HepG2 (cell line): ENCODE measurements around the gene FBXL20. TPM values are rescaled to one million over a fixed set of nuclear protein-coding genes. Genes with fewer than 3 reads are reported as not detected.

Experiments
- ATAC-seq: fragments of 200-7000 bp; cut with Tn5 transposase; 3 replicates; pipeline ENCODE4 v1.9.1; 2020; ENCODE audit warnings: mild to moderate bottlenecking, moderate library complexity
- BruUV-seq: library from RNA; stranded (reverse); fragments of 400-500 nt; replicated peaks from 2 replicates; lab custom pipeline; 2021; lab: Mats Ljungman, UMichigan
- CTCF ChIA-PET: fragments of 300-600 bp; formaldehyde crosslinking; extraction: SDS; loops from one replicate; lab custom pipeline; 2021; ENCODE audit warnings: low total read pairs, inconsistent platforms, low intra/inter-chr PET ratio; lab: Yijun Ruan, JAX
- POLR2A ChIA-PET: fragments of 350-600 bp; sonication (Branson Sonifier 250); formaldehyde crosslinking; loops from one replicate; lab custom pipeline; 2020; ENCODE audit warnings: antibody characterized with exemption, inconsistent platforms; lab: Yijun Ruan, JAX
- DNase-seq: peaks from one replicate; pipeline ENCODE4 v3.0.0-alpha.2; 2015; ENCODE audit warnings: low spot score
- FAIRE-seq: peaks from 3 replicates; lab custom pipeline; 2011; peaks lifted over from hg19 to GRCh38; lab: Jason Lieb, UNC
- H2AFZ ChIP-seq: one replicate; pipeline ENCODE4 v1.6.1; 2011; ENCODE audit warnings: low read length, inconsistent platforms
- H3K27ac ChIP-seq: fragments of 300-600 bp; 3 replicates; pipeline ENCODE4 v1.8.0; 2011; ENCODE audit warnings: mixed run types, mild to moderate bottlenecking, mixed read lengths, low read length, inconsistent platforms; ENCODE audit not compliant: insufficient read depth; ENCODE audit errors: extremely low read length
- H3K27me3 ChIP-seq, 2 experiments: fragments of 200-600 bp in 1 of 2; 2 replicates in 1 of 2; 3 replicates in 1 of 2; pipeline versions ENCODE4 v1.6.0 to v1.8.0; 2011; ENCODE audit warnings: low read length in 2 of 2, mild to moderate bottlenecking in 2 of 2, moderate library complexity in 2 of 2, inconsistent platforms in 1 of 2; ENCODE audit not compliant: insufficient read depth in 2 of 2, control insufficient read depth in 1 of 2
- H3K36me3 ChIP-seq, 2 experiments: fragments of 200-600 bp in 1 of 2; replicated peaks in 1 of 2; 2 replicates in 1 of 2; 3 replicates in 1 of 2; pipeline versions ENCODE4 v1.5.1 to v1.8.0; 2011; ENCODE audit warnings: low read length in 2 of 2, inconsistent platforms in 1 of 2; ENCODE audit not compliant: insufficient read depth in 2 of 2, control insufficient read depth in 1 of 2
- H3K4me1 ChIP-seq: 2 replicates; pipeline ENCODE4 v1.5.1; 2012; ENCODE audit warnings: low read length, inconsistent platforms; ENCODE audit not compliant: insufficient read depth
- H3K4me2 ChIP-seq: 2 replicates; pipeline ENCODE4 v1.6.0; 2011; ENCODE audit warnings: low read depth, low read length, inconsistent platforms
- H3K4me3 ChIP-seq, 3 experiments: fragments of 200-600 bp in 1 of 3; sonication (generic), shearing (Covaris generic) in 1 of 3; replicated peaks in 1 of 3; 2 replicates each; pipeline ENCODE4 v1.5.1; 2011 to 2016; ENCODE audit warnings: low read length in 3 of 3, inconsistent platforms in 2 of 3, low read depth in 2 of 3, mild to moderate bottlenecking in 2 of 3, control low read depth in 1 of 3, mixed read lengths in 1 of 3; ENCODE audit not compliant: insufficient read depth in 1 of 3
- H3K79me2 ChIP-seq: one replicate; pipeline ENCODE4 v1.6.1; 2011; ENCODE audit warnings: low read length, inconsistent platforms; ENCODE audit not compliant: insufficient read depth
- H3K9ac ChIP-seq: 2 replicates; pipeline ENCODE4 v1.6.0; 2011; ENCODE audit warnings: mild to moderate bottlenecking, low read depth, low read length, inconsistent platforms; ENCODE audit not compliant: insufficient read depth
- H3K9me3 ChIP-seq: 2 replicates; pipeline ENCODE4 v1.5.1; 2012; ENCODE audit warnings: mild to moderate bottlenecking, low read length
- H4K20me1 ChIP-seq: 2 replicates; pipeline ENCODE4 v1.6.0; 2011; ENCODE audit warnings: inconsistent platforms, mild to moderate bottlenecking, low read length, moderate library complexity; ENCODE audit not compliant: insufficient read depth
- MTERF4 ChIP-seq: sonication (generic); formaldehyde crosslinking; IDR thresholded peaks from 2 replicates; pipeline ENCODE4 v1.8.0; 2023; ENCODE audit warnings: mild to moderate bottlenecking, missing genetic modification reagents
- TAF1 ChIP-seq: sonication (generic); formaldehyde crosslinking; IDR thresholded peaks from 2 replicates; pipeline ENCODE4 v1.4.0; 2020; ENCODE audit warnings: missing genetic modification reagents
- WGBS: methylation state at CpG from one replicate; pipeline ENCODE4 v1.1.6; 2017; ENCODE audit warnings: low lambda C conversion rate; 5-methylcytosine and 5-hydroxymethylcytosine counted together
- in situ Hi-C: cut with HindIII; loops from 2 replicates; pipeline ENCODE4 v1.10.0; 2017; ENCODE audit warnings: low pct_unique_long_range_greater_than_20kb; ENCODE audit not compliant: extremely low pct_ligation_motif_present
- intact Hi-C: fragments of 100-400 bp; cut with micrococcal nuclease; formaldehyde crosslinking; loops from one replicate; pipeline ENCODE4 v1.10.0; 2022; ENCODE audit not compliant: unreplicated experiment
- polyA plus RNA-seq, 8 experiments: library from polyadenylated mRNA; depleted of rRNA in 3 of 8; stranded (reverse) in 7 of 8; unstranded in 1 of 8; fragments of >200 nt; fragmentation: Illumina TruSeq in 4 of 8; extraction: Trizol in 4 of 8; gene quantifications; 2 replicates each; pipeline versions ENCODE4 v1.2.1 to v1.2.3, GENCODE V29; 2011 to 2016; ENCODE audit warnings: low read depth in 4 of 8, missing spikeins in 1 of 8, mixed read lengths in 1 of 8; ENCODE audit not compliant: insufficient read depth in 1 of 8
- total RNA-seq, 5 experiments: library from RNA; depleted of rRNA; stranded (reverse); fragments of >200 nt; fragmentation: Illumina TruSeq; extraction: Trizol; gene quantifications; 2 replicates each; pipeline ENCODE4 v1.2.3, GENCODE V29; 2016; ENCODE audit warnings: low read depth in 1 of 5

Gene FBXL20
- total and polyA plus RNA-seq, 2 of the 13 experiments (the other 11 are each of a cell fraction or from before 2014, with no cell fraction given): 10.2 to 10.3 TPM

GRCh38 chr17:39204245-39204644, 197.2 kb downstream of the FBXL20 start:
- H3K4me2 ChIP-seq: no peak overlapping the region
- no peak overlapping the region for H3K4me3 ChIP-seq
- H3K9ac ChIP-seq: no peak overlapping the region
- FAIRE-seq (no peak), ATAC-seq (no peak), DNase-seq (no peak)
- no peak overlapping the region for H3K27ac ChIP-seq
- H3K9me3 ChIP-seq: no peaks in the 10 kb centered on the region
- peaks cover 23% of the 10 kb centered on the region for H4K20me1 ChIP-seq
- ChIA-PET CTCF (no interaction called here), POLR2A (interaction anchor here (0.8 kb wide), 1 partner anchor 41 kb away, joined by 3 read pairs; no protein-coding TSS in a partner anchor)
- peaks cover 5 to 14% of the 10 kb centered on the region in 2 experiments; a peak in 4 of 5 replicates for H3K27me3 ChIP-seq
- H3K79me2 ChIP-seq: peaks cover 23% of the 10 kb centered on the region
- peaks cover 25% of the 10 kb centered on the region for H3K4me1 ChIP-seq
- TF ChIP-seq TAF1 (no peak), MTERF4 (CRISPR knock-in tag) (0 out of 2 replicates have a peak, but pooled peaks have one; percentile 22)
- intact Hi-C loops: no loop called here
- no TSS peak for BruUV-seq
- no peak overlapping the region for H2AFZ ChIP-seq
- over 99% methylated on average over 8 of the region's 8 CpGs for WGBS
- peaks cover 26 to 35% of the 10 kb centered on the region in 2 experiments for H3K36me3 ChIP-seq
- in situ Hi-C loops: no loop called here

Other genes starting within 250 kb of the FBXL20 start
- not detected in 2 replicates for gene PLXDC1, start 250.0 kb downstream of the FBXL20 start, total RNA-seq (2016; rRNA removed; fragmentation: Illumina TruSeq; extraction: Trizol)
- not detected in 2 replicates for gene PLXDC1, start 250.0 kb downstream of the FBXL20 start, polyA plus RNA-seq (2011; rRNA removed)
- not detected in 2 replicates for gene ARL5C, start 235.5 kb downstream of the FBXL20 start, total RNA-seq (2016; rRNA removed; fragmentation: Illumina TruSeq; extraction: Trizol)
- not detected in 2 replicates for gene ARL5C, start 235.5 kb downstream of the FBXL20 start, polyA plus RNA-seq (2011; rRNA removed)
- 0.60 and 0.75 TPM in 2 replicates for gene CACNB1, start 204.0 kb downstream of the FBXL20 start, total RNA-seq (2016; rRNA removed; fragmentation: Illumina TruSeq; extraction: Trizol)
- 1.5 and 2.9 TPM in 2 replicates for gene CACNB1, start 204.0 kb downstream of the FBXL20 start, polyA plus RNA-seq (2011; rRNA removed)
- 2,768 and 3,257 TPM in 2 replicates for gene RPL19, start 201.3 kb downstream of the FBXL20 start, total RNA-seq (2016; rRNA removed; fragmentation: Illumina TruSeq; extraction: Trizol)
- 2,522 and 2,554 TPM in 2 replicates for gene RPL19, start 201.3 kb downstream of the FBXL20 start, polyA plus RNA-seq (2011; rRNA removed)
- not detected in 2 replicates for gene STAC2, start 175.7 kb downstream of the FBXL20 start, total RNA-seq (2016; rRNA removed; fragmentation: Illumina TruSeq; extraction: Trizol)
- not detected in 2 replicates for gene STAC2, start 175.7 kb downstream of the FBXL20 start, polyA plus RNA-seq (2011; rRNA removed)
- 37.5 and 60.9 TPM in 2 replicates for gene MED1, start 49.6 kb upstream of the FBXL20 start, total RNA-seq (2016; rRNA removed; fragmentation: Illumina TruSeq; extraction: Trizol)
- gene MED1, start 49.6 kb upstream of the FBXL20 start, polyA plus RNA-seq (2011; rRNA removed): 35.1 and 40.1 TPM in 2 replicates
- 88.6 and 95.9 TPM in 2 replicates for gene CDK12, start 59.9 kb upstream of the FBXL20 start, total RNA-seq (2016; rRNA removed; fragmentation: Illumina TruSeq; extraction: Trizol)
- gene CDK12, start 59.9 kb upstream of the FBXL20 start, polyA plus RNA-seq (2011; rRNA removed): 24.0 and 26.0 TPM in 2 replicates
- not detected in 2 replicates for gene NEUROD2, start 206.3 kb upstream of the FBXL20 start, total RNA-seq (2016; rRNA removed; fragmentation: Illumina TruSeq; extraction: Trizol)
- gene NEUROD2, start 206.3 kb upstream of the FBXL20 start, polyA plus RNA-seq (2011; rRNA removed): not detected in 2 replicates
- gene PPP1R1B, start 225.3 kb upstream of the FBXL20 start, total RNA-seq (2016; rRNA removed; fragmentation: Illumina TruSeq; extraction: Trizol): not detected in 2 replicates
- 0.08 and 0.18 TPM in 2 replicates for gene PPP1R1B, start 225.3 kb upstream of the FBXL20 start, polyA plus RNA-seq (2011; rRNA removed)
- 17.2 and 34.6 TPM in 2 replicates for gene STARD3, start 235.5 kb upstream of the FBXL20 start, total RNA-seq (2016; rRNA removed; fragmentation: Illumina TruSeq; extraction: Trizol)
- 100 and 114 TPM in 2 replicates for gene STARD3, start 235.5 kb upstream of the FBXL20 start, polyA plus RNA-seq (2011; rRNA removed)